ENCODE measurements around the gene TFEB. TPM values are rescaled to one million over a fixed set of nuclear protein-coding genes. Genes with fewer than 3 reads are reported as not detected.

Gene TFEB
- total and polyA plus RNA-seq, 2 of the 8 experiments (the other 6 are each of a cell fraction or from before 2014, with no cell fraction given), result 2.3 to 6.7 TPM

- Histone ChIP-seq H4K91ac (replicated peaks; ENCODE audit: insufficient read length, low read length) (no peak overlapping the region), H3K18ac (ENCODE audit: extremely low read depth, low read length) (no peak overlapping the region), H2AK5ac (ENCODE audit: low read depth, low read length) (no peak overlapping the region), H3K36me3 (ENCODE audit: control insufficient read depth in 2 of 4, insufficient read depth in 4 of 4, low read length in 3 of 4) (no peaks in the 10 kb centered on the region), H2BK5ac (ENCODE audit: low read depth, low read length) (no peak overlapping the region), H3K4me3 (ENCODE audit: extremely low read depth in 1 of 4, insufficient read depth in 2 of 4, low read depth in 3 of 4, low read length in 4 of 4) (no peak overlapping the region), H3K27ac (ENCODE audit: low read depth, low read length) (no peak overlapping the region), H4K5ac (ENCODE audit: insufficient read length, low read depth, low read length) (no peak overlapping the region), H3K56ac (replicated peaks; ENCODE audit: insufficient read length, low read depth, low read length) (no peak overlapping the region), H3K14ac (ENCODE audit: insufficient read length) (no peak overlapping the region), H2AFZ (ENCODE audit: low read length) (no peak overlapping the region), H2BK20ac (ENCODE audit: low read length) (no peak overlapping the region), H3K27me3 (replicated peaks in 1 of 4; ENCODE audit: control insufficient read depth in 3 of 4, extremely low read depth in 1 of 4, insufficient read depth in 3 of 4, low read length in 3 of 4) (no peaks in the 10 kb centered on the region; a peak in 1 of 7 replicates), H3K9me3 (ENCODE audit: insufficient read depth in 2 of 2, low read depth in 1 of 2, low read length in 1 of 2) (no peaks in the 10 kb centered on the region), H3K4me2 (ENCODE audit: insufficient read depth in 1 of 2, low read depth in 2 of 2, low read length in 2 of 2) (no peak overlapping the region), H3K23me2 (ENCODE audit: low read depth, low read length) (no peaks in the 10 kb centered on the region), H3K9ac (replicated peaks in 1 of 4; ENCODE audit: extremely low read depth in 1 of 4, low read depth in 3 of 4, low read length in 3 of 4) (no peak overlapping the region), H2BK15ac (ENCODE audit: low read length) (no peak overlapping the region), H2BK120ac (replicated peaks; ENCODE audit: low read depth, low read length) (no peak overlapping the region), H3K79me1 (ENCODE audit: low read depth, low read length) (no peaks in the 10 kb centered on the region), H3K23ac (ENCODE audit: insufficient read length) (no peak overlapping the region), H4K8ac (ENCODE audit: extremely low read depth, insufficient read depth, low read length) (no peak overlapping the region; the same call in 1 of the 2 replicates), H3K4me1 (replicated peaks in 1 of 4; ENCODE audit: control insufficient read depth in 3 of 4, insufficient read depth in 4 of 4, low read length in 3 of 4) (peaks cover 0 to 3% (median 0%) of the 10 kb centered on the region in 4 experiments; a peak in 2 of 7 replicates), H3K4ac (replicated peaks; ENCODE audit: insufficient read length, low read depth, low read length) (no peak overlapping the region), H2BK12ac (ENCODE audit: low read depth, low read length) (no peak overlapping the region; the same call in 1 of the 2 replicates), H4K20me1 (replicated peaks in 1 of 2; ENCODE audit: control insufficient read depth in 1 of 2, insufficient read depth in 2 of 2, low read length in 2 of 2) (no peaks in the 10 kb centered on the region), H3K79me2 (ENCODE audit: control insufficient read depth in 1 of 2, insufficient read depth in 2 of 2, low read length in 2 of 2) (no peaks in the 10 kb centered on the region)
- FAIRE-seq (no peak), DNase-seq (ENCODE audit: low read depth in 1 of 2, low spot score in 2 of 2) (no peak)
- POLR2A ChIA-PET (ENCODE audit: partially characterized antibody), result no interaction called here
- WGBS, 2 experiments (ENCODE audit: extremely low coverage in 1 of 2, insufficient coverage in 1 of 2, insufficient read length in 1 of 2, insufficient replicate concordance in 2 of 2, low coverage in 1 of 2, low lambda C conversion rate in 2 of 2, missing lambda C conversion rate in 1 of 2), result 88% methylated on average over 13 of the region's 13 CpGs; no CpG with 5 or more reads in 1 of the 2 experiments
- CTCF ChIA-PET (ENCODE audit: partially characterized antibody), result interaction anchor here (0.6 to 2.3 kb wide), 4 partner anchors 9 to 91 kb away, joined by 3 to 12 read pairs (median 4); no protein-coding TSS in a partner anchor
- TF ChIP-seq TEAD4 (IDR thresholded peaks at IDR 0.05; ENCODE audit: low read depth, low read length), result no peak
- TF ChIP-seq CHD1 (IDR thresholded peaks at IDR 0.05; ENCODE audit: low read depth, low read length), result no peak
- no peak for TF ChIP-seq HDAC6 (IDR thresholded peaks at IDR 0.05; ENCODE audit: low read depth, low read length)
- no peak for TF ChIP-seq JUN (IDR thresholded peaks at IDR 0.05; ENCODE audit: low read depth, low read length)
- no peak for TF ChIP-seq TCF12 (IDR thresholded peaks at IDR 0.05; ENCODE audit: low read depth, low read length)
- no peak for TF ChIP-seq CBX8 (IDR thresholded peaks at IDR 0.05; ENCODE audit: borderline replicate concordance, low read depth, low read length)
- no peak for TF ChIP-seq CTCF (IDR thresholded peaks at IDR 0.05; ENCODE audit: control extremely low read depth in 1 of 3, insufficient read depth in 1 of 3, low read depth in 1 of 3, low read length in 3 of 3)
- TF ChIP-seq POU5F1 (IDR thresholded peaks at IDR 0.05; ENCODE audit: low read depth, low read length), result no peak
- TF ChIP-seq, protein P1, sequence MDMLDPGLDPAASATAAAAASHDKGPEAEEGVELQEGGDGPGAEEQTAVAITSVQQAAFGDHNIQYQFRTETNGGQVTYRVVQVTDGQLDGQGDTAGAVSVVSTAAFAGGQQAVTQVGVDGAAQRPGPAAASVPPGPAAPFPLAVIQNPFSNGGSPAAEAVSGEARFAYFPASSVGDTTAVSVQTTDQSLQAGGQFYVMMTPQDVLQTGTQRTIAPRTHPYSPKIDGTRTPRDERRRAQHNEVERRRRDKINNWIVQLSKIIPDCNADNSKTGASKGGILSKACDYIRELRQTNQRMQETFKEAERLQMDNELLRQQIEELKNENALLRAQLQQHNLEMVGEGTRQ (IDR thresholded peaks at IDR 0.05; ENCODE audit: low read length), result no peak
Observed at GRCh38 chr6:41759106-41759904, 23.9 kb upstream of the TFEB start.
